Activated naive CD4-positive, alpha-beta T cell treated with anti-CD3 and anti-CD28 coated beads, Interleukin-2, amount 50 U/mL, for 72 hours (primary cell): ENCODE measurements around the gene ZFP30. TPM values are rescaled to one million over a fixed set of nuclear protein-coding genes. Genes with fewer than 3 reads are reported as not detected.

Experiments used
- ATAC-seq, 2 donors: fragments of 150-1000 bp; cut with Tn5 transposase; 2 replicates each; pipeline ENCODE4 v1.10.0; 2021; ENCODE audit warnings: mild to moderate bottlenecking in 2 of 2, moderate library complexity in 2 of 2
- DNase-seq, 2 donors: peaks; one replicate each; pipeline ENCODE4 v3.0.0; 2021 to 2022; ENCODE audit warnings: low spot score in 2 of 2
- H3K27ac Mint-ChIP-seq, 2 donors: one replicate each; pipeline ENCODE4 v1.8.0; 2022; ENCODE audit warnings: mild to moderate bottlenecking in 2 of 2, mixed read lengths in 2 of 2
- H3K36me3 Mint-ChIP-seq, 2 donors: one replicate each; pipeline ENCODE4 v1.8.0; 2022; ENCODE audit warnings: mixed read lengths in 2 of 2
- H3K9me3 Mint-ChIP-seq, 2 donors: one replicate each; pipeline ENCODE4 v1.8.0; 2022; ENCODE audit warnings: mixed read lengths in 2 of 2
- total RNA-seq, 2 donors: library from RNA; stranded (reverse); gene quantifications; one replicate each; pipeline ENCODE4 v1.2.3, GENCODE V29; 2022

Gene ZFP30
- total RNA-seq, 2 donors from 2014 or later, result 11.6 to 12.4 TPM

- Mint-ChIP-seq H3K36me3 (peaks cover 46 to 60% of the 10 kb centered on the region in 2 donors), H3K27ac (peak within 1 kb of the TSS; percentile 93 to 98), H3K9me3 (peaks cover 6 to 19% of the 10 kb centered on the region in 2 donors)
- ATAC-seq (peak; percentile 96 to 98), DNase-seq (peak; percentile 81 to 90)
Observed at GRCh38 chr19:37594304-37594981, 60.8 kb downstream of the ZFP30 start, which contains the start of the genes ZNF540 and ZNF571. ZNF540 (plus strand) TSS chr19:37594876; CDS start chr19:37598448, 3,572 bp downstream. ZNF571 (minus strand) TSS chr19:37594792; CDS start chr19:37586676, 8,116 bp downstream.

- DNase-seq (peak in 1 of 2 donors; percentile 54), ATAC-seq (no peak)
- Mint-ChIP-seq H3K9me3 (peaks cover 6 to 22% of the 10 kb centered on the region in 2 donors), H3K36me3 (peaks cover 44 to 60% of the 10 kb centered on the region in 2 donors), H3K27ac (peak overlapping the region; percentile 93 to 98)
Observed at GRCh38 chr19:37593996-37594303, 61.3 kb downstream of the ZFP30 start.

DNA sequence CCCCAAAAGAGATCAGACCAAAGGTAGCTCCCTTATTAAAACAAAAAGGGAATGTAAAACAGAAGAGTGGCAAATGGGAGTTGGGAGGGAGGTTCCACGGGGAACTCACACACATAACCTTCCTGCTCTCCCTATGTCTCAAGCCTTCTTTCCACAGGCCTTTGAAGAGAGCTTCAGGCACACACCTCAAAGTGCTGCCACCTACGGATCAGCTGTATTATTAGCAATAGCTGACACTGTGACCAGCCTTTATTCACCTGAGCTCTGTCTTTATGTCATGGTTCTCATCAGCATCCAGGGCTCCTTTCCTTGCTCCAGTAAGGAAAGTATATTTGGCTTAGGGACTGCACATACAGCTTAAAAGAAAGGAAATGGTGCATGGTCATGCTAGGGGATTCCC, 71.9 kb downstream of the ZFP30 start:
- ATAC-seq (peak in 1 of 2 donors; percentile 59), DNase-seq (no peak)
- Mint-ChIP-seq H3K9me3 (peaks cover 30 to 52% of the 10 kb centered on the region in 2 donors), H3K36me3 (peaks cover 35 to 36% of the 10 kb centered on the region in 2 donors), H3K27ac (no peak overlapping the region)

GRCh38 chr19:37572203-37572602, 83.1 kb downstream of the ZFP30 start:
- H3K36me3 Mint-ChIP-seq, result peaks cover 33 to 65% of the 10 kb centered on the region in 2 donors
- DNase-seq, result no peak
- ATAC-seq, result no peak

GRCh38 chr19:37565370-37565669, 89.9 kb downstream of the ZFP30 start:
- no peak for ATAC-seq
- Mint-ChIP-seq H3K9me3 (peaks cover 56 to 63% of the 10 kb centered on the region in 2 donors), H3K36me3 (peaks cover 74 to 85% of the 10 kb centered on the region in 2 donors), H3K27ac (no peak overlapping the region)
- no peak for DNase-seq

More at GRCh38 chr19:37572203-37572602, 83.1 kb downstream of the ZFP30 start:
- Mint-ChIP-seq H3K27ac (no peak overlapping the region), H3K9me3 (peaks cover 43 to 52% of the 10 kb centered on the region in 2 donors)

- Mint-ChIP-seq H3K9me3 (peaks cover 50 to 59% of the 10 kb centered on the region in 2 donors), H3K36me3 (peaks cover 69 to 81% of the 10 kb centered on the region in 2 donors), H3K27ac (no peak overlapping the region)
- ATAC-seq (no peak), DNase-seq (no peak)
Observed at GRCh38 chr19:37564624-37565369, 90.5 kb downstream of the ZFP30 start.

Other genes starting within 250 kb of the ZFP30 start
- 1 to 10 TPM; 6.3 to 6.7 TPM for gene ZNF569, start 188.0 kb downstream of the ZFP30 start, total RNA-seq
- gene ZNF570, start 186.1 kb downstream of the ZFP30 start, total RNA-seq, result 1 to 10 TPM; 3.6 to 9.2 TPM
- 1 to 10 TPM; 4.5 to 4.7 TPM for gene ZNF793, start 148.5 kb downstream of the ZFP30 start, total RNA-seq
- gene ZNF571, start 60.7 kb downstream of the ZFP30 start, total RNA-seq, result 1 to 10 TPM; 2.4 to 5.0 TPM
- 1 to 10 TPM; 1.0 to 3.0 TPM for gene ZNF540, start 60.6 kb downstream of the ZFP30 start, total RNA-seq
- gene ZNF607, start 64.3 kb upstream of the ZFP30 start, total RNA-seq, result 10 to 100 TPM in 1 of 2 donors, 1 to 10 TPM in 1; 5.7 to 13.1 TPM
- 1 to 10 TPM; 8.2 to 8.9 TPM for gene ZNF573, start 124.1 kb upstream of the ZFP30 start, total RNA-seq